Measurements from ENCODE around the gene CALD1. TPM values are rescaled to one million over a fixed set of nuclear protein-coding genes. Genes with fewer than 3 reads are reported as not detected.

The CALD1 gene
- total RNA-seq, 1 experiment from 2014 or later: 1.0 TPM

DNA sequence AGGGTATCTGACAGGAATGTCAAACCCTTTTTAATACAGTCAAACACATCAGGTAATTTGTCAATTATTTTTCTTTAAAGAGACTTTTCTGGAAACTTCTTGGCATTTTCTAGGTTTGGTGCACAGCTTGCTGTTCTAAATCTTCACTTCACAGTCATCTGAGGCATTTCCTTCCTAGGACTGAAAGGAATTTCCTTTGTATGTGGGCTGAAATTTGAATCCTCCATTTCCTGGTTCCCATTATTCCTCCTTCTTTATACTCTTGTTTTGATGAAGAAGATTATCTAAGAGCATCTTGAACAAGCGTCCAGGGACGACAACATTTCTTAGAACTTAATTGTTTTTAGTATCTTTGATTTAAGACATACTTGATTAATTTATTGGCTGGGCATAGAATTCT is 24.9 kb downstream of the CALD1 start:
- no peak overlapping the region for H3K9ac ChIP-seq (ENCODE audit: low read length)
- H3K9me2 ChIP-seq (replicated peaks; ENCODE audit: insufficient read depth, low read length): no peaks in the 10 kb centered on the region
- H2AFZ ChIP-seq (ENCODE audit: low read length): no peak overlapping the region
- no peak overlapping the region for H3K4me2 ChIP-seq (ENCODE audit: low read depth, low read length, poor library complexity, severe bottlenecking)
- DNase-seq: no peak
- no peaks in the 10 kb centered on the region for H3K27me3 ChIP-seq (ENCODE audit: low read length)
- no peaks in the 10 kb centered on the region for H3K36me3 ChIP-seq (ENCODE audit: insufficient read depth, low read length)
- H3K9me3 ChIP-seq (ENCODE audit: low read length): no peaks in the 10 kb centered on the region
- H4K20me1 ChIP-seq (ENCODE audit: insufficient read depth, low read depth, low read length): no peaks in the 10 kb centered on the region
- H3K4me3 ChIP-seq (ENCODE audit: low read length): no peak overlapping the region
- no peak overlapping the region for H3K27ac ChIP-seq (ENCODE audit: low read length)
- H3K4me1 ChIP-seq (ENCODE audit: low read length): peaks cover 3% of the 10 kb centered on the region
- no peaks in the 10 kb centered on the region for H3K79me2 ChIP-seq (ENCODE audit: low read length)

DNA sequence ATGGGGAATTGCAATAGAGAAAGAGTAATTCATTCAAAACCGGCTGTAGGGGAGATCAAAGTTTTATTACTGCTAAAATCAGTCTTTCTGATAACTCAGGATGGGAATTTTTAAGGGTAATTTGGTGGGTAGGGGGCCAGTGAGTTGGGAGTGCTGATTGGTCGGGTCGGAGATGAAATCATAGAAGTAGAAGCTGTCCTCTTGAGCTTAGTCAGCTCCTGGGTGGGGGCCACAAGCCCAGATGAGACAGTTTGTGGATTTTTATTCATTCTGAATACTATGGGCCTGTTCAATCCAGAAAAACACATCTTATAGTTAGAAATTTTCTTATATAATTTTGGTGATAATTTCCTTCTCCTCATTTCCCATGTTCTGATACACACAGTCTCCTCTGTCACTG is 25.4 kb downstream of the CALD1 start:
- DNase-seq: no peak
- no peak overlapping the region for H3K27ac ChIP-seq (ENCODE audit: low read length)
- H2AFZ ChIP-seq (ENCODE audit: low read length): no peak overlapping the region
- H3K36me3 ChIP-seq (ENCODE audit: insufficient read depth, low read length): no peaks in the 10 kb centered on the region
- no peak overlapping the region for H3K4me3 ChIP-seq (ENCODE audit: low read length)
- no peaks in the 10 kb centered on the region for H4K20me1 ChIP-seq (ENCODE audit: insufficient read depth, low read depth, low read length)
- no peaks in the 10 kb centered on the region for H3K79me2 ChIP-seq (ENCODE audit: low read length)
- H3K4me2 ChIP-seq (ENCODE audit: low read depth, low read length, poor library complexity, severe bottlenecking): no peak overlapping the region
- H3K9ac ChIP-seq (ENCODE audit: low read length): no peak overlapping the region
- no peaks in the 10 kb centered on the region for H3K27me3 ChIP-seq (ENCODE audit: low read length)
- H3K4me1 ChIP-seq (ENCODE audit: low read length): no peaks in the 10 kb centered on the region
- H3K9me3 ChIP-seq (ENCODE audit: low read length): no peaks in the 10 kb centered on the region
- H3K9me2 ChIP-seq (replicated peaks; ENCODE audit: insufficient read depth, low read length): no peaks in the 10 kb centered on the region

DNA sequence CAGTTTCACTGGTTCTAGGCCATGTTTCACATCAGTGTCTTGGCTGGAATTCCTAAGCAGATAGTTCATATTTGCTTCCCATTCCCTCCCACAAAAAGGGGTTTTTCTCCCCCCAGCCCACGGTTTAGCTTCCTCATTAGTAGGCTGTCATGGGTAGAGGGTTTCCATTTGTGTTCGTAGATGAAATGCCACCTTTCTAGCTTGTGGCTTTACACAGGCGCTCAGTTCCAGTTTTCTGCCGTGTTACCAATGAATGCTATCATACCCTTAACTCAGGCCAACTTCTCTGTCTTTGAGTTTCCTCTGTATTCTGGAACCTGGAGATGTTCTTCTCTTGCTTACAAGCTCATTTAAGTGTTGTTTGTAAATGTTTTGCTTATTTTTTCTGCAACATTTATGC is 26.8 kb downstream of the CALD1 start:
- Histone ChIP-seq H3K4me1 (ENCODE audit: low read length) (no peaks in the 10 kb centered on the region), H3K4me2 (ENCODE audit: low read depth, low read length, poor library complexity, severe bottlenecking) (no peak overlapping the region), H3K27ac (ENCODE audit: low read length) (no peak overlapping the region), H3K9me3 (ENCODE audit: low read length) (no peaks in the 10 kb centered on the region), H2AFZ (ENCODE audit: low read length) (no peak overlapping the region), H3K79me2 (ENCODE audit: low read length) (no peaks in the 10 kb centered on the region), H4K20me1 (ENCODE audit: insufficient read depth, low read depth, low read length) (no peaks in the 10 kb centered on the region), H3K9ac (ENCODE audit: low read length) (no peak overlapping the region), H3K27me3 (ENCODE audit: low read length) (no peaks in the 10 kb centered on the region), H3K9me2 (replicated peaks; ENCODE audit: insufficient read depth, low read length) (no peaks in the 10 kb centered on the region), H3K36me3 (ENCODE audit: insufficient read depth, low read length) (no peaks in the 10 kb centered on the region), H3K4me3 (ENCODE audit: low read length) (no peak overlapping the region)
- DNase-seq: no peak

- Histone ChIP-seq H3K4me2 (ENCODE audit: low read depth, low read length, poor library complexity, severe bottlenecking) (no peak overlapping the region), H3K9me3 (ENCODE audit: low read length) (no peaks in the 10 kb centered on the region), H3K4me3 (ENCODE audit: low read length) (no peak overlapping the region), H3K27ac (ENCODE audit: low read length) (no peak overlapping the region), H3K9me2 (replicated peaks; ENCODE audit: insufficient read depth, low read length) (no peaks in the 10 kb centered on the region), H4K20me1 (ENCODE audit: insufficient read depth, low read depth, low read length) (no peaks in the 10 kb centered on the region), H2AFZ (ENCODE audit: low read length) (no peak overlapping the region), H3K36me3 (ENCODE audit: insufficient read depth, low read length) (no peaks in the 10 kb centered on the region), H3K9ac (ENCODE audit: low read length) (no peak overlapping the region), H3K4me1 (ENCODE audit: low read length) (no peaks in the 10 kb centered on the region), H3K79me2 (ENCODE audit: low read length) (no peaks in the 10 kb centered on the region), H3K27me3 (ENCODE audit: low read length) (no peaks in the 10 kb centered on the region)
- DNase-seq: no peak
Observed at GRCh38 chr7:134809616-134810015, 30.2 kb downstream of the CALD1 start.

DNA sequence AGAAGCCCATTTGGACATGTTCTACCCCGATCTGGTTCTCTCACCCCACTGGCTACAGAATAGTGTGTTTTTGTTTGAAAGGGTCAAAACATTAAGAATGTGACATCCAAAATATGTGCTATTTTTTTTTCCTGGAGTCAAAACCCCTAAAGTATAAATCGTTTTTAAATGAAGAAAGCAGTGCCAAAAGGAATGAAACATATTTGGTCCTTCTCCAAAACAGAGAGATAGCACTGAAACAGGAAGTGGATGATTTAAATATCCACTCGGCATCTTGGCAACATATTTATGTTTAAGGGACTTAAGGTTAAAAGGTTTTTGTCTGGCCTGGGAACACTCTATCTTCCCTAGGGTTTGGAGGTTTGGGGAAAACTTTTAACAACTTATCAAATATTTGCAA is 32.3 kb downstream of the CALD1 start:
- no peak for DNase-seq
- no peak overlapping the region for H3K4me3 ChIP-seq (ENCODE audit: low read length)
- no peak overlapping the region for H3K9ac ChIP-seq (ENCODE audit: low read length)
- H3K9me2 ChIP-seq (replicated peaks; ENCODE audit: insufficient read depth, low read length): no peaks in the 10 kb centered on the region
- H3K79me2 ChIP-seq (ENCODE audit: low read length): no peaks in the 10 kb centered on the region
- no peaks in the 10 kb centered on the region for H3K4me1 ChIP-seq (ENCODE audit: low read length)
- no peaks in the 10 kb centered on the region for H3K36me3 ChIP-seq (ENCODE audit: insufficient read depth, low read length)
- no peaks in the 10 kb centered on the region for H3K27me3 ChIP-seq (ENCODE audit: low read length)
- no peaks in the 10 kb centered on the region for H3K9me3 ChIP-seq (ENCODE audit: low read length)
- no peak overlapping the region for H3K4me2 ChIP-seq (ENCODE audit: low read depth, low read length, poor library complexity, severe bottlenecking)
- no peak overlapping the region for H3K27ac ChIP-seq (ENCODE audit: low read length)
- no peak overlapping the region for H2AFZ ChIP-seq (ENCODE audit: low read length)
- H4K20me1 ChIP-seq (ENCODE audit: insufficient read depth, low read depth, low read length): no peaks in the 10 kb centered on the region

GRCh38 chr7:134813663-134814396 is 34.4 kb downstream of the CALD1 start:
- no peaks in the 10 kb centered on the region for H3K27me3 ChIP-seq (ENCODE audit: low read length)
- no peaks in the 10 kb centered on the region for H3K9me2 ChIP-seq (replicated peaks; ENCODE audit: insufficient read depth, low read length)
- no peaks in the 10 kb centered on the region for H3K79me2 ChIP-seq (ENCODE audit: low read length)
- H3K4me2 ChIP-seq (ENCODE audit: low read depth, low read length, poor library complexity, severe bottlenecking): no peak overlapping the region
- DNase-seq: no peak
- no peak overlapping the region for H3K9ac ChIP-seq (ENCODE audit: low read length)
- H3K36me3 ChIP-seq (ENCODE audit: insufficient read depth, low read length): no peaks in the 10 kb centered on the region
- no peak overlapping the region for H3K27ac ChIP-seq (ENCODE audit: low read length)
- no peak overlapping the region for H3K4me3 ChIP-seq (ENCODE audit: low read length)
- H3K4me1 ChIP-seq (ENCODE audit: low read length): no peaks in the 10 kb centered on the region
- H4K20me1 ChIP-seq (ENCODE audit: insufficient read depth, low read depth, low read length): no peaks in the 10 kb centered on the region
- no peak overlapping the region for H2AFZ ChIP-seq (ENCODE audit: low read length)
- no peaks in the 10 kb centered on the region for H3K9me3 ChIP-seq (ENCODE audit: low read length)

DNA sequence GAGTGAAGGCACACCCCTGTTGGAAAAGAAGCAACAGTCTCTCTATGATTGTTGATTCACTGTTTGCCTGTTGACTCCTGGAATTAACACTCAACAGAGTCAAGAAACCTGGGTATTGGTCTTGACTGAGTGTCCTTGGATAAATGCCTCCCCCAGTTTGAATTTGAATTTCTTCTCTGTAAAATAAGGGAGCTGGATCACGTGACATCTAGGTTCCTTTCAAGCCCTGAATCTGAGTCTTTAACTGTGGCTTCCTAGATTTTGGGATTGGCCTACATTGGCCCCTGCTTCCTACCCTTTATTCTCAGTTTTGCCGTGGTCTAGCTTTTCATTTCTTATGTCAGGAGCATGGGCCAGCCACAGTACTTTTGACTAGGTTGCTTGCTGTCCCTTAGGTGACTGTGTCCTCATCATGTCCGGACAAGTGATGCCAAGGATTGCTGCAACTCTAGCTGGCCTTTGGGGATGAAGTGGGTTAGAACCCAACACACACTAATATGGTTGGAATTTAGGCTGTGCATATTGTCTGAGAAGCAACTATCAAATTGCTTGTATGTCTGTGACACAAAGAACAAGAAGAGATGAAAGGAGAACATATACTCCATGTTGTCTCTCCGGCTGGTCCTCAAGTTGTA is 35.4 kb downstream of the CALD1 start:
- Histone ChIP-seq H3K9me3 (ENCODE audit: low read length) (no peaks in the 10 kb centered on the region), H3K9me2 (replicated peaks; ENCODE audit: insufficient read depth, low read length) (no peaks in the 10 kb centered on the region), H3K4me1 (ENCODE audit: low read length) (no peaks in the 10 kb centered on the region), H3K27me3 (ENCODE audit: low read length) (no peaks in the 10 kb centered on the region), H2AFZ (ENCODE audit: low read length) (no peak overlapping the region), H3K9ac (ENCODE audit: low read length) (no peak overlapping the region), H4K20me1 (ENCODE audit: insufficient read depth, low read depth, low read length) (no peaks in the 10 kb centered on the region), H3K79me2 (ENCODE audit: low read length) (no peaks in the 10 kb centered on the region), H3K4me2 (ENCODE audit: low read depth, low read length, poor library complexity, severe bottlenecking) (no peak overlapping the region), H3K36me3 (ENCODE audit: insufficient read depth, low read length) (no peaks in the 10 kb centered on the region), H3K4me3 (ENCODE audit: low read length) (no peak overlapping the region), H3K27ac (ENCODE audit: low read length) (no peak overlapping the region)
- DNase-seq: no peak

- Histone ChIP-seq H3K79me2 (ENCODE audit: low read length) (no peaks in the 10 kb centered on the region), H3K4me1 (ENCODE audit: low read length) (no peaks in the 10 kb centered on the region), H3K4me3 (ENCODE audit: low read length) (no peak overlapping the region), H4K20me1 (ENCODE audit: insufficient read depth, low read depth, low read length) (no peaks in the 10 kb centered on the region), H3K9me2 (replicated peaks; ENCODE audit: insufficient read depth, low read length) (no peaks in the 10 kb centered on the region), H3K27me3 (ENCODE audit: low read length) (no peaks in the 10 kb centered on the region), H3K9ac (ENCODE audit: low read length) (no peak overlapping the region), H2AFZ (ENCODE audit: low read length) (no peak overlapping the region), H3K27ac (ENCODE audit: low read length) (no peak overlapping the region), H3K4me2 (ENCODE audit: low read depth, low read length, poor library complexity, severe bottlenecking) (no peak overlapping the region), H3K36me3 (ENCODE audit: insufficient read depth, low read length) (no peaks in the 10 kb centered on the region), H3K9me3 (ENCODE audit: low read length) (no peaks in the 10 kb centered on the region)
- no peak for DNase-seq
Observed at GRCh38 chr7:134818613-134819345, 39.3 kb downstream of the CALD1 start.

Data from Karpas-422 (cell line).